ENCODE data around the gene SRSF5.

DNA sequence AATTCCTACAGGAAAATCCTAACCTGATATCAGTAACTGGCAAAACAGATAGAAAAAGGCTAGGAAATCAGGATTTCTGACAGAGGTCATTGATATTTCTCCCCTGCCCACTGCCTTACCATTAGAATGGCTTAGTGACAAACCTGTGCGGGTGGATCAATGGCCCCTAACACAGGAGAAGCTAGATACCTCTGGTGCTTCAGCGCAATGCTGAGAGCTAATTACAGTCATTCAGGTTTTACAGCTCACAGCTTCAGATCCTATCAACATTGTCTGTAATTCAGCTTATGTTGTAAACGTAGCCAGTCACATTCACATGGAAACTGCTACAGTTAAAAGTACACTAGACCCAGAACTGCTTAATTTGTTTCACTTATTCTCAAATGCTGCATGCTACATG is 47.5 kb downstream of the SRSF5 start:
- TF ChIP-seq, protein P1, sequence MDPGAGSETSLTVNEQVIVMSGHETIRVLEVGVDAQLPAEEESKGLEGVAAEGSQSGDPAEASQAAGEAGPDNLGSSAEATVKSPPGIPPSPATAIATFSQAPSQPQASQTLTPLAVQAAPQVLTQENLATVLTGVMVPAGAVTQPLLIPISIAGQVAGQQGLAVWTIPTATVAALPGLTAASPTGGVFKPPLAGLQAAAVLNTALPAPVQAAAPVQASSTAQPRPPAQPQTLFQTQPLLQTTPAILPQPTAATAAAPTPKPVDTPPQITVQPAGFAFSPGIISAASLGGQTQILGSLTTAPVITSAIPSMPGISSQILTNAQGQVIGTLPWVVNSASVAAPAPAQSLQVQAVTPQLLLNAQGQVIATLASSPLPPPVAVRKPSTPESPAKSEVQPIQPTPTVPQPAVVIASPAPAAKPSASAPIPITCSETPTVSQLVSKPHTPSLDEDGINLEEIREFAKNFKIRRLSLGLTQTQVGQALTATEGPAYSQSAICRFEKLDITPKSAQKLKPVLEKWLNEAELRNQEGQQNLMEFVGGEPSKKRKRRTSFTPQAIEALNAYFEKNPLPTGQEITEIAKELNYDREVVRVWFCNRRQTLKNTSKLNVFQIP (CRISPR knock-in tag; IDR thresholded peaks at IDR 0.05; ENCODE audit: borderline replicate concordance, low read depth), result no peak
- TF ChIP-seq OSR1 (CRISPR knock-in tag; IDR thresholded peaks at IDR 0.05) (no peak), GLIS3 (CRISPR knock-in tag; IDR thresholded peaks at IDR 0.05) (no peak), PATZ1 (CRISPR knock-in tag; IDR thresholded peaks at IDR 0.05; ENCODE audit: borderline replicate concordance) (no peak), ZFP30 (CRISPR knock-in tag; IDR thresholded peaks at IDR 0.05) (no peak), ZC3H10 (CRISPR knock-in tag; IDR thresholded peaks at IDR 0.05) (no peak)
